GM19463 (cell line): ENCODE results near the gene EFCAB6.

Experiments
- ATAC-seq: cut with Tn5 transposase; IDR thresholded peaks from one replicate; pipeline ENCODE4 v1.9.1; 2021; ENCODE audit warnings: mild to moderate bottlenecking, moderate library complexity; ENCODE audit not compliant: unreplicated experiment

Gene EFCAB6

GRCh38 chr22:43488031-43488866, 323.9 kb downstream of the EFCAB6 start:
- no peak for ATAC-seq

- no peak for ATAC-seq
Measured at GRCh38 chr22:43487311-43488030, 324.6 kb downstream of the EFCAB6 start.

DNA sequence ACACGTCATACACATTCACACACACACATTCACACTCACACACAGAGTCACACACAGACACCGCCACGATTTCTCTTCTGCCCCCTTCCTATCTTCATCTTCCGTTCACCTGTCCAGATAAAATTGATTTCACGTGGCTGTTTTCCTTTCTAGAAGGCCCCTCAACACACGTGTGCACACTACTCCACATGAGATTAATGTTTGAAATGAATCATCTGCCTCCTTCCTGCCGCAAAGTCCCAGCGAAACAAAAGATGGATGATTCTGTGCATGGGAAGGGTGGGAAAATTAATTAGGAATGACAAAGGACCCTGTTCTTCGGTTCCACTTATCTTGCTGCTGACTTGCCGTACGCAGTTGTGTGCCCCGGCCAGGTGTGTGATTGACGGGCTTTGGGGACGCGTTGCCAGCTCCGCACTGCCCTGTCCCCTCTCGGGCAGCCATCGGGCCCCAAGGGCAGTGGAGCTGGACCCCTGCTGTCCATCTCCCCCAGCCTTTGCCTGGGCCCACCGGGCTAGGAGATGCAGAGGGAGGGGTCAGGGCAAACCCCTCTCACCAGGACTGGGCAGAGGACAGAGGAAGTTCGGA, 326.5 kb downstream of the EFCAB6 start:
- ATAC-seq = no peak

DNA sequence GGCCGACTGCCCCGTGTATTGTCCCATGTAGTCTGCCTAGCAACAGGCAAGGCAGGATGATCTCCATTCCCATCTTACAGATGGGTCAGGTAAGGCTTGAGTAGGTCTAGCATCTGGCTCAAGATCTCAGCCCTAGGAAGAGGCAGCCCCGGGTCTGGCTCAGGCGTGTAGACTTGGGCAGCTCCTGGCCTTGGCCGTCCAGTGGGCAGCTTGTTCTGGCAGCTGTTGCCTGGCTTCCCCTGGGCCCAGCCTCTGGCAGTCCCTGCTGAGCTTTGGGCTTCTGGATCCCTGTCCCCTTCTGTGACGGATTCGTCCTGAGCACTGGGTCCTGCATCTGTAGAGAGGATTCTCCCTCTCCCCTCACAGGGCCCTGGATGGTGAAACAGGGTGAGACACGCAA, 327.9 kb downstream of the EFCAB6 start:
- ATAC-seq = no peak

- ATAC-seq = no peak
Measured at GRCh38 chr22:43483669-43484068, 328.4 kb downstream of the EFCAB6 start.

DNA sequence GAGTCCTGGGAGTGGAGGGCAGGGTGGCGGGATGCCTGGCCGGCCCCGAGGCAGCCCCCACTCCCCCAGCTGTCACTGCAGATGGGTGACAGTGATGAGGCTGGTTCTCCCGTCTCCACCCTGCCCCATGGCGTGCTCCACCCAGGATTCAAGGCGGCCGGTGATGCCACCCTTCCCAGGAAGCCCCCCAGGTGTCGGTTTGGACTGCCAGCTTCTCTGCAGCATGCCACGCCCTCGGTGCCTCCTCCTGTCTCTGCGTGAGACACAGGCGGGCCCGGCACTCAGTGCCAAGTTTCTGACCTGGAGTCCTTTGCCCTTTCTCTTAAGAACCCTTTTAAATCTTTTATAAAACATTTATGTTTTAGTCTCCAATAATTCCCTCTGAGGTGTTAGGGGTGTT, 328.8 kb downstream of the EFCAB6 start:
- no peak for ATAC-seq

- ATAC-seq = no peak
Measured at GRCh38 chr22:43482318-43482625, 329.8 kb downstream of the EFCAB6 start.

- no peak for ATAC-seq
Measured at GRCh38 chr22:43481568-43482317, 330.4 kb downstream of the EFCAB6 start.

- no peak for ATAC-seq
Measured at GRCh38 chr22:43479962-43480361, 332.1 kb downstream of the EFCAB6 start.

- ATAC-seq = no peak
Measured at GRCh38 chr22:43479301-43479950, 332.7 kb downstream of the EFCAB6 start.
